GM12801 (cell line): ENCODE measurements around the gene ZNF536.

Experiments
- TF ChIP-seq, protein P1 (sequence below): IDR thresholded peaks from one replicate; pipeline ENCODE4 v1.5.1; 2011; ENCODE audit warnings: control low read depth; ENCODE audit not compliant: insufficient read length; ENCODE audit errors: extremely low read depth

The ZNF536 gene

DNA sequence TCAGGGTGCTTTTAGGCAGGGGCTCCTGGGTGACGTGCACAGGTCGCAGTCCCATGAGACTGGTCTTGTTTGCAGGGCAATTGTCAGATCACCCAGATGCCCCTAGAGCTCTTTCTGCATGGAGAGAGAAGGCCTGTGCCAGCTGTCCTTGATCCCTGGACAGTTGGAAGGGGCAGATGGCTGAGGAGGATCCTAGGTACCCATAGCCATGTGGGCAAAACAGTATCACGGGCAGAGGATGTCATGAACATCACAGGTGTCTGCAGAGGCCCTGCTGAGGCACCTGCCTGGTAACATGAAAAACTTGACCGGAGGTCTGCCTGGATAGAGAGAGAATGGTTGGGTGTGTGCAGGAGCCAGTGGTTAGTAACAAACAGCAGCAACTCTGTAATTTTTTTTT is 99.3 kb downstream of the ZNF536 start:
- TF ChIP-seq, protein P1, sequence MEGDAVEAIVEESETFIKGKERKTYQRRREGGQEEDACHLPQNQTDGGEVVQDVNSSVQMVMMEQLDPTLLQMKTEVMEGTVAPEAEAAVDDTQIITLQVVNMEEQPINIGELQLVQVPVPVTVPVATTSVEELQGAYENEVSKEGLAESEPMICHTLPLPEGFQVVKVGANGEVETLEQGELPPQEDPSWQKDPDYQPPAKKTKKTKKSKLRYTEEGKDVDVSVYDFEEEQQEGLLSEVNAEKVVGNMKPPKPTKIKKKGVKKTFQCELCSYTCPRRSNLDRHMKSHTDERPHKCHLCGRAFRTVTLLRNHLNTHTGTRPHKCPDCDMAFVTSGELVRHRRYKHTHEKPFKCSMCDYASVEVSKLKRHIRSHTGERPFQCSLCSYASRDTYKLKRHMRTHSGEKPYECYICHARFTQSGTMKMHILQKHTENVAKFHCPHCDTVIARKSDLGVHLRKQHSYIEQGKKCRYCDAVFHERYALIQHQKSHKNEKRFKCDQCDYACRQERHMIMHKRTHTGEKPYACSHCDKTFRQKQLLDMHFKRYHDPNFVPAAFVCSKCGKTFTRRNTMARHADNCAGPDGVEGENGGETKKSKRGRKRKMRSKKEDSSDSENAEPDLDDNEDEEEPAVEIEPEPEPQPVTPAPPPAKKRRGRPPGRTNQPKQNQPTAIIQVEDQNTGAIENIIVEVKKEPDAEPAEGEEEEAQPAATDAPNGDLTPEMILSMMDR, result no peak

- TF ChIP-seq, protein P1, result no peak
Observed at GRCh38 chr19:30473334-30473867, 101.2 kb downstream of the ZNF536 start.

- TF ChIP-seq, protein P1, result no peak
Observed at GRCh38 chr19:30476997-30477396, 104.8 kb downstream of the ZNF536 start.

DNA sequence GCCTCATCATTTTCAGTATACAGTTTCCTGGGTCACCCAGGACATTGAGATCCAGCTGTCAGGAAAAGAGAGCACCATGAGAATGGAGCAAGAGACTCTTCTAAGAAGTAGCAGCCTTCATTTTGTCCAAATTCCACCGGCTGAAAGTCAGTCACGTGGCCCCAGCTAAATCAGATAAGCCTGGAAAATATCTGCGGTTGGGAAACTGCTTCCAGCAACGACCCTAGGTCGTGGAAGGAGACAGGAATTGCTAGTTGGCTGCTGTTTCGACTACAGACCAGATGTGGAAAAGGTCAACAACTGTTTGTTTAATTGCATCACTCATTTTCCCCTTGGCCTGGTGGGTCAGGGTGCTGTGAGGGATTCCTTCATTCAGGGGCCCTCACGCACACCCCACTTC is 107.0 kb downstream of the ZNF536 start:
- TF ChIP-seq, protein P1, result no peak

GRCh38 chr19:30480097-30480496 is 107.9 kb downstream of the ZNF536 start:
- TF ChIP-seq, protein P1, result no peak

- TF ChIP-seq, protein P1, result no peak
Observed at GRCh38 chr19:30481063-30481462, 108.9 kb downstream of the ZNF536 start.

GRCh38 chr19:30481823-30482222 is 109.6 kb downstream of the ZNF536 start:
- TF ChIP-seq, protein P1, result no peak
